OCI-LY7 (cell line): ENCODE data around the gene ELOF1. TPM values are rescaled to one million over a fixed set of nuclear protein-coding genes. Genes with fewer than 3 reads are reported as not detected.
A peak's percentile ranks its signal among the peaks of the same experiment; 100 is the strongest.

Experiments used
- BruUV-seq: library from RNA; stranded (reverse); fragments of 400-500 nt; replicated peaks from 2 replicates; lab custom pipeline; 2021; lab: Mats Ljungman, UMichigan
- CTCF ChIA-PET: fragments of 300-600 bp; sonication (Branson Sonifier 250); formaldehyde crosslinking; loops from one replicate; lab custom pipeline; 2022; ENCODE audit warnings: antibody characterized with exemption; ENCODE audit not compliant: unreplicated experiment; lab: Charles Lee
- POLR2A ChIA-PET: fragments of 300-600 bp; sonication (Branson Sonifier 250); formaldehyde crosslinking; loops from one replicate; lab custom pipeline; 2022; ENCODE audit warnings: antibody characterized with exemption; lab: Charles Lee
- DNase-seq: peaks from one replicate; pipeline ENCODE4 v3.0.0-alpha.2; 2015; ENCODE audit warnings: low spot score
- H2AFZ ChIP-seq: fragments of 200-600 bp; sonication (generic), shearing (Covaris generic); 2 replicates; pipeline ENCODE4 v1.6.1; 2014; ENCODE audit warnings: mild to moderate bottlenecking, antibody characterized with exemption, low read length, moderate library complexity
- H3K27ac ChIP-seq: fragments of 200-600 bp; sonication (generic); 2 replicates; pipeline ENCODE4 v1.5.1; 2014; ENCODE audit warnings: mixed run types, low read depth, mild to moderate bottlenecking, moderate library complexity, low read length, inconsistent platforms; ENCODE audit not compliant: poor library complexity, severe bottlenecking
- H3K36me3 ChIP-seq: fragments of 200-600 bp; sonication (generic); 2 replicates; pipeline ENCODE4 v1.6.1; 2014; ENCODE audit warnings: mild to moderate bottlenecking, antibody characterized with exemption, low read length, moderate library complexity, mixed read lengths; ENCODE audit not compliant: insufficient read depth
- H3K4me1 ChIP-seq: fragments of 200-600 bp; sonication (generic); 2 replicates; pipeline ENCODE4 v1.5.1; 2014; ENCODE audit warnings: mild to moderate bottlenecking, low read length; ENCODE audit not compliant: insufficient read depth, poor library complexity, severe bottlenecking
- H3K4me2 ChIP-seq: fragments of 200-600 bp; sonication (generic); 2 replicates; pipeline ENCODE4 v1.6.1; 2014; ENCODE audit warnings: mild to moderate bottlenecking, low read length
- H3K4me3 ChIP-seq: fragments of 200-600 bp; sonication (generic); 2 replicates; pipeline ENCODE4 v1.5.1; 2014; ENCODE audit warnings: mild to moderate bottlenecking, low read depth, low read length; ENCODE audit not compliant: poor library complexity, severe bottlenecking
- H3K79me2 ChIP-seq: fragments of 200-600 bp; sonication (generic); 2 replicates; pipeline ENCODE4 v1.6.1; 2016; ENCODE audit warnings: low read depth, mild to moderate bottlenecking, low read length, moderate library complexity, mixed read lengths; ENCODE audit not compliant: insufficient read depth
- H3K9me2 ChIP-seq: fragments of 200-600 bp; sonication (generic); 2 replicates; pipeline ENCODE4 v1.6.1; 2016; ENCODE audit warnings: mild to moderate bottlenecking, low read length, mixed read lengths; ENCODE audit not compliant: insufficient read depth
- H3K9me3 ChIP-seq: fragments of 200-600 bp; sonication (generic); 2 replicates; pipeline ENCODE4 v1.6.1; 2014; ENCODE audit warnings: mild to moderate bottlenecking, mixed run types, low read length, mixed read lengths
- H4K20me1 ChIP-seq: fragments of 200-600 bp; sonication (generic); 2 replicates; pipeline ENCODE4 v1.6.1; 2014; ENCODE audit warnings: mild to moderate bottlenecking, antibody characterized with exemption, low read length, moderate library complexity, mixed read lengths; ENCODE audit not compliant: insufficient read depth
- CTCF ChIP-seq: fragments of 200-600 bp; sonication (generic); conservative IDR thresholded peaks from 2 replicates; pipeline ENCODE4 v1.5.1; 2014; ENCODE audit warnings: mild to moderate bottlenecking, antibody characterized with exemption, low read length, moderate library complexity, mixed read lengths
- EZH2phosphoT487 ChIP-seq: fragments of 200-600 bp; sonication (generic); IDR thresholded peaks from 2 replicates; pipeline ENCODE4 v1.6.1; 2018; ENCODE audit warnings: low read depth, borderline replicate concordance, mild to moderate bottlenecking, mixed run types, antibody characterized with exemption, low read length, moderate library complexity, mixed read lengths
- intact Hi-C: fragments of 100-400 bp; cut with micrococcal nuclease; formaldehyde crosslinking; loops from one replicate; pipeline ENCODE4 v1.10.0; 2022; ENCODE audit not compliant: unreplicated experiment
- total RNA-seq, 2 experiments: library from RNA; depleted of rRNA in 1 of 2; stranded (reverse); fragments of >200 nt in 1 of 2; shearing (Covaris generic) in 1 of 2; gene quantifications; 2 replicates each; pipeline ENCODE4 v1.2.3, GENCODE V29; 2014 to 2022

Gene ELOF1
- total RNA-seq, 2 experiments from 2014 or later = 60.5 to 73.2 TPM

GRCh38 chr19:11587302-11587974 lies 28.4 kb upstream of the ELOF1 start:
- Histone ChIP-seq H3K36me3 (no peaks in the 10 kb centered on the region), H3K9me2 (no peaks in the 10 kb centered on the region), H3K9me3 (no peaks in the 10 kb centered on the region), H3K79me2 (no peaks in the 10 kb centered on the region), H4K20me1 (no peaks in the 10 kb centered on the region), H3K4me2 (peak overlapping the region; percentile 7; the same call in 1 of the 2 replicates), H2AFZ (no peak overlapping the region), H3K4me3 (no peak overlapping the region), H3K4me1 (peaks cover 27% of the 10 kb centered on the region), H3K27ac (peak overlapping the region; percentile 7)
- peak; percentile 91 for DNase-seq
- intact Hi-C loops = loop anchor here (1.0 to 5.0 kb wide), 4 partner anchors 27 to 91 kb away; no protein-coding TSS in a partner anchor
- TF ChIP-seq EZH2phosphoT487 (no peak), CTCF (peak; percentile 88)
- BruUV-seq = no TSS peak
- POLR2A ChIA-PET = no interaction called here
- CTCF ChIA-PET = interaction anchor here (0.6 kb wide), 1 partner anchor 28 kb away, joined by 3 read pairs; the partner anchor contains the start of gene ELOF1

GRCh38 chr19:11586331-11586730 lies 27.3 kb upstream of the ELOF1 start:
- POLR2A ChIA-PET = no interaction called here
- Histone ChIP-seq H3K9me3 (no peaks in the 10 kb centered on the region), H3K9me2 (no peaks in the 10 kb centered on the region), H2AFZ (no peak overlapping the region), H4K20me1 (no peaks in the 10 kb centered on the region), H3K4me2 (no peak overlapping the region), H3K4me3 (no peak overlapping the region), H3K27ac (no peak overlapping the region), H3K36me3 (no peaks in the 10 kb centered on the region), H3K4me1 (peaks cover 38% of the 10 kb centered on the region), H3K79me2 (no peaks in the 10 kb centered on the region)
- no TSS peak for BruUV-seq
- CTCF ChIA-PET = interaction anchor here (0.9 kb wide), 1 partner anchor 28 kb away, joined by 3 read pairs; the partner anchor contains the start of gene ELOF1
- no peak for TF ChIP-seq EZH2phosphoT487
- no peak for TF ChIP-seq CTCF
- intact Hi-C loops = loop anchor here (2.0 to 5.0 kb wide), 2 partner anchors 34 to 50 kb away; no protein-coding TSS in a partner anchor
- no peak for DNase-seq

- TF ChIP-seq EZH2phosphoT487 (no peak), CTCF (no peak)
- CTCF ChIA-PET = no interaction called here
- peak; percentile 92 for DNase-seq
- Histone ChIP-seq H2AFZ (peak overlapping the region; percentile 29; the same call in 1 of the 2 replicates), H3K79me2 (no peaks in the 10 kb centered on the region; the same call in 1 of the 2 replicates), H3K9me2 (no peaks in the 10 kb centered on the region), H3K4me2 (peak overlapping the region; percentile 56), H3K36me3 (no peaks in the 10 kb centered on the region), H3K9me3 (no peaks in the 10 kb centered on the region), H3K27ac (peak overlapping the region; percentile 88), H4K20me1 (no peaks in the 10 kb centered on the region), H3K4me3 (peak overlapping the region; percentile 46), H3K4me1 (peaks cover 70% of the 10 kb centered on the region)
- BruUV-seq = no TSS peak
- POLR2A ChIA-PET = interaction anchor here (0.6 to 2.5 kb wide), 3 partner anchors 11 to 450 kb away, joined by 4 to 8 read pairs (median 4); no protein-coding TSS in a partner anchor
- intact Hi-C loops = no loop called here
Observed at GRCh38 chr19:11581740-11582139, 22.7 kb upstream of the ELOF1 start.
